Neutrophil (primary cell): ENCODE data around the gene HOXA1.

Source experiments
- H3K27ac ChIP-seq: fragments of 200-600 bp; sonication (generic); 2 replicates; pipeline ENCODE4 v1.5.1; 2016; ENCODE audit warnings: mild to moderate bottlenecking, moderate library complexity
- H3K27me3 ChIP-seq: fragments of 200-600 bp; sonication (generic); 2 replicates; pipeline ENCODE4 v1.6.0; 2016; ENCODE audit warnings: mild to moderate bottlenecking
- H3K36me3 ChIP-seq: fragments of 200-600 bp; sonication (generic); 2 replicates; pipeline ENCODE4 v1.5.1; 2017
- H3K4me1 ChIP-seq, 2 experiments: fragments of 200-600 bp in 1 of 2; sonication (generic) in 1 of 2; 1 replicate in 1 of 2; 2 replicates in 1 of 2; pipeline versions ENCODE4 v1.5.1 to v1.6.1; 2013 to 2016; ENCODE audit warnings: low read depth in 1 of 2, low read length in 1 of 2, mild to moderate bottlenecking in 1 of 2, moderate library complexity in 1 of 2; ENCODE audit not compliant: control insufficient read depth in 1 of 2, insufficient read depth in 1 of 2
- H3K4me3 ChIP-seq, 2 experiments: fragments of 200-600 bp in 1 of 2; sonication (generic) in 1 of 2; 1 replicate in 1 of 2; 2 replicates in 1 of 2; pipeline ENCODE4 v1.5.1; 2013 to 2016; ENCODE audit warnings: low read depth in 1 of 2, low read length in 1 of 2, mild to moderate bottlenecking in 1 of 2, moderate library complexity in 1 of 2
- H3K9me3 ChIP-seq: fragments of 200-600 bp; sonication (generic); 2 replicates; pipeline ENCODE4 v1.5.1; 2016
- CTCF ChIP-seq: fragments of 200-600 bp; sonication (generic); IDR thresholded peaks from 2 replicates; pipeline ENCODE4 v1.5.1; 2016; ENCODE audit warnings: antibody characterized with exemption

Gene HOXA1

GRCh38 chr7:27099453-27100370, 3.9 kb upstream of the HOXA1 start:
- Histone ChIP-seq H3K4me1 (peaks cover 32 to 47% of the 10 kb centered on the region in 2 experiments), H3K27ac (no peak overlapping the region), H3K4me3 (no peak overlapping the region), H3K36me3 (peaks cover 36% of the 10 kb centered on the region), H3K27me3 (peaks cover 84% of the 10 kb centered on the region), H3K9me3 (no peaks in the 10 kb centered on the region)
- TF ChIP-seq CTCF: no peak

GRCh38 chr7:27098578-27099451, 3.0 kb upstream of the HOXA1 start:
- Histone ChIP-seq H3K27ac (peak overlapping the region; percentile 96), H3K27me3 (peaks cover 84% of the 10 kb centered on the region), H3K4me3 (peak overlapping the region; percentile 95 to 99)

DNA sequence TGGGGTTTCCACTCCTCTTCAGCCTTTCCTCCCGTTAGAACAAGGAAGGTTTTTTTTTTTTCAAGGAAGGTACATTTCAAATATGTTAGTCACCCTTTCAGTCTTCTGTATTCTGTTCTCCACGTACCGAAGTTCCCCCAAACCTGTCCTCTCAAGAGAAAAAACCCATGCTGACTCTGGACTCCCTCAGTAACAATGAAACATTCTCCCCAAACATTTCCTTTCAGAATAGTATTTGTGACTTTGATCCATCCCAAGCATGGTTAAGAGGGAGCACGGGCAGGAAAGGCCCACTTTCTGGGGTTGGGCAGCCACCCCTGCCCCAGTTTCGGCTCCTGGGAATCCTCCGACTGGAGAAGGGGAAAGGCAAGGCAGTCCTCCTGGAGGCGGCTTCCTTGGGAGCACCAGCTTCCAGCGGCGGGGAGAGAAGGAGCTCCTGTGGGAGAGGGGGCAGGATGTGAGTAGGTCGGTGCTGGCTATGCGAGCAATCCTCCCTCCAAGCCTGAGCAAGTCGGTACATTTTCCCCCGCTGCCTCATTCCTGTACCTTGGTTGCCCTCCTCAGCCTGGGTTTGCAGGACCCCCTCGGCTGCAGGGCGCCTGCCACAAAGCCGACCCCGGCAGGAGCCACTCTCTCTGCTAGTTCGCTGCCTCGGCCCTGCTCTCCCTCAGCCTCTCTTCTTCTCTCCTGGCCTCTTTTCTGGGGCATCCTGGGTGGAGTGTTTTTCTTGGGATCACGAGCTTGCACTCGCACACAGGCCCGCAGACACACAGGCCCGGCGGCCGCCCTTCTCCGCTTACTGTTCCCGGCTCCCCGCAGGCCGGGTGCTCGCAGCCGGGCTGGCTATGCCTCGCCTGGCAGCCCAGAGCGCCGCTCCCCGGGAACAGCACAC, 2.1 kb upstream of the HOXA1 start:
- H3K27ac ChIP-seq: peak overlapping the region; percentile 96
- TF ChIP-seq CTCF: no peak
- peaks cover 36% of the 10 kb centered on the region for H3K36me3 ChIP-seq
- peak overlapping the region; percentile 95 to 99 for H3K4me3 ChIP-seq
- H3K27me3 ChIP-seq: peaks cover 84% of the 10 kb centered on the region
- no peaks in the 10 kb centered on the region for H3K9me3 ChIP-seq
- H3K4me1 ChIP-seq: peaks cover 32 to 50% of the 10 kb centered on the region in 2 experiments

More at GRCh38 chr7:27098578-27099451, 3.0 kb upstream of the HOXA1 start:
- H3K9me3 ChIP-seq: no peaks in the 10 kb centered on the region
- H3K4me1 ChIP-seq: peaks cover 32 to 50% of the 10 kb centered on the region in 2 experiments
- no peak for TF ChIP-seq CTCF
- H3K36me3 ChIP-seq: peaks cover 36% of the 10 kb centered on the region

DNA sequence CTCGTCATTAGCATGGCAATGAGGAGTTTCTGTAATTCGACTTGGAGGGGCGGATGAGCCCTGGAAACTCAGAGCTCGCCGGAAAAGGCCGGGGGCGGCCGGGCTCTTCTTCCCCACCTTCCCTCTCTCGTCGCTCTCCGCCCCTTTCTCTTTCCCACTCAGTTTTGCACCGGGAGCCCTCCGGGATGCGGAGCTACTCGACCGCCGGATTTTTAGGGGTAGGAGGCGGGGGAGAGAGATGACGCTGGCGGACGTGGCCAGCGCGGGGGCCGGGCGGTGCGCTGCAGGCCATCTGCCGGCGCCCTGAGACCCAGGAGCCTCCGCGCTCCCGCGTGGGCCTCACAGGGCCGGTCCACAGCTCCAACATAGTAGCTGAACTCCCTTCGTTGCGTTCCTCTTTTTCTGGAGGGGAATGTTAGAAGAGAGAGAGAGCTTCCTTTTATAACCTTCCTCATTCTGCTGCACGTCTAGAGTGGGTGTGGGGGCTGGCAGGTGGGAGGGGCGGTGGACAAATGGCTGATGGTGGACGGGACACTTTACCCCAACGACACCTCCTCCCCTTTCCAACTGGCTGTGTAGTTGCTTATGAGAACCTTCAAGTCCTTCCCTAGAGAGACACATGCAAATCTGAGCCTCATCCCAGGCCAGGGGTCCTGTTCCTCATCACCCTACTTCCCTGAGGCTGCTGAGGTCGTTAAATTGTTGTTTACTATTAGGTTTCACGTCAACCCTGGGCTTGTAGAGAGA, 1.1 kb upstream of the HOXA1 start:
- peaks cover 84% of the 10 kb centered on the region for H3K27me3 ChIP-seq
- no peak for TF ChIP-seq CTCF
- H3K4me1 ChIP-seq: peaks cover 32 to 42% of the 10 kb centered on the region in 2 experiments
- peak overlapping the region; percentile 95 to 99 for H3K4me3 ChIP-seq
- peak overlapping the region; percentile 96 for H3K27ac ChIP-seq
- peaks cover 36% of the 10 kb centered on the region for H3K36me3 ChIP-seq
- H3K9me3 ChIP-seq: no peaks in the 10 kb centered on the region
